IPS-11a (cell line): ENCODE data around the gene COL6A6.
"Not testable (repeated sequence)": the region's sequence is repeated elsewhere in the genome, so short reads cannot be mapped to it uniquely, and the experiment has no call there.

ENCODE experiments used
- H3K4me3 ChIP-seq: one replicate; pipeline ENCODE4 v1.5.1; 2013; ENCODE audit warnings: low read depth, low read length, control low read depth

The COL6A6 gene

GRCh38 chr3:130533247-130533646, 16.3 kb downstream of the COL6A6 start:
- H3K4me3 ChIP-seq = no peak overlapping the region

GRCh38 chr3:130537673-130538304, 20.8 kb downstream of the COL6A6 start:
- H3K4me3 ChIP-seq = no peak overlapping the region

DNA sequence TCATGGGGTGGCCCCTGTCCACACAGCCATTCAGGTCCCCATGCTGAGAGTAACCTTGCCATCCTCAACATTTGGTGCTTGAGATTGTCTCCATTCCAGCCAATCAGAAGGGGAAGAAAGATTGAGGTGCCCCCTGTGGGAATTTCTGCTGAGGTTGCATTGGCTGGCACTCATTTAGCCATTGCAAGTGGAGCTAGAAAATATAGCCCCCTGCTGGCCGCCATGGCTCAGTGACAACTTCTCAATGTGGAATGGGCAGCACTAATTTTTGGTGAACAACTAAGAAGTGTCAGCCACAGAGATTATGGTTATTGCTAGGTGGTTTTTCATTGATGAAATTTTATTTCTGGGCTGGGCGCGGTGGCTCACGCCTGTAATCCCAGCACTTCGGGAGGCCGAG, 22.0 kb downstream of the COL6A6 start:
- no peak overlapping the region for H3K4me3 ChIP-seq

DNA sequence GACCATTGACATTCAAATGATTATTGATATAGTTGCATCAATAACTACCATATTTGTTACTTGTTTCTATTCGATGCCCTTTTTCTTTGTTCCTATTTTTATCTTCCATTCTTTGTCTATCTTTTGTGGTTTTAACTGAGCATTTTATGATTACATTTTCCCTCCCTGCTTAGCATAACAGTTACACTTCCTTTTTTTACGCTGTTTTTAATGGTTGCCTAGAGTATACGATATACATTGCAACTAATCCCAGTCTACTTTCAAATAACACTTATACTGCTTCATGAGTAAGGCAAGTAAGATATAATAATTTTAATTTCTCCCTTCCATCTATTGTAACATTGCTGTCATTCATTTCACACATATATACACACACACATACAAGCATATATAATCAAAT, 26.3 kb downstream of the COL6A6 start:
- no peak overlapping the region for H3K4me3 ChIP-seq

GRCh38 chr3:130546920-130547679, 30.1 kb downstream of the COL6A6 start:
- no peak overlapping the region for H3K4me3 ChIP-seq

- H3K4me3 ChIP-seq = not testable (repeated sequence)
Measured at GRCh38 chr3:130547680-130548065, 30.7 kb downstream of the COL6A6 start.

- H3K4me3 ChIP-seq = no peak overlapping the region
Measured at GRCh38 chr3:130548356-130548755, 31.4 kb downstream of the COL6A6 start.

GRCh38 chr3:130557336-130558035, 40.5 kb downstream of the COL6A6 start:
- H3K4me3 ChIP-seq = no peak overlapping the region

DNA sequence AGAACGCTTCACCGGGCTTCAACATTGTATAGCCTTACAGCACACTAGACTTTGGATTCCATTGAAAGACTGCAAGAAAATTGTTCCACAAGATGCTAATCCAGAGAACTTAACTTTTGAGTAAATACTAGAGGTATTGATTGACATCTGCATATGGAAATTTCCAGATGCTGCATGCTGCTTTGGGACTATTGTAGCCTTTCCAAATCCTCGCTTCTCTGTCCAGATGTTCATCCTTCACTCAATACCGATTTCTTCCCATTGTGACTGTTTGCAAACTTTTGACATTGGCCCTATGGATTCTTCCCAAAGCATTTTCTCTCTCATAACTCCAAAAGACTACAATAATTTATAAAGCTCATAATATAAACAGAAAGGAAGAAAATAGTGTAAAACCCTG, 41.4 kb downstream of the COL6A6 start:
- no peak overlapping the region for H3K4me3 ChIP-seq

- H3K4me3 ChIP-seq = no peak overlapping the region
Measured at GRCh38 chr3:130565224-130565623, 48.2 kb downstream of the COL6A6 start.
